ENCODE measurements around the gene CHRNA5. TPM values are rescaled to one million over a fixed set of nuclear protein-coding genes. Genes with fewer than 3 reads are reported as not detected.

The CHRNA5 gene
- total and polyA plus RNA-seq, 9 of the 15 experiments (the other 6 are each of a cell fraction or from before 2014, with no cell fraction given) = 2.8 to 16.1 (median 11.4) TPM

- DNase-seq (ENCODE audit: extremely low read depth in 1 of 4, low spot score in 3 of 4) (no peak), FAIRE-seq (no peak), ATAC-seq (no peak)
- H3K4me3 ChIP-seq = no peak overlapping the region
- no peaks in the 10 kb centered on the region for H3K9me3 ChIP-seq (replicated peaks; ENCODE audit: control insufficient read depth, insufficient read depth, low read depth, low read length)
- in situ Hi-C loops (cut with MboI) (no loop called here), intact Hi-C loops (cut with micrococcal nuclease) (no loop called here)
- H3K4me1 ChIP-seq (replicated peaks in 1 of 2; ENCODE audit: control insufficient read depth in 2 of 2, insufficient read depth in 2 of 2, low read length in 2 of 2) = no peaks in the 10 kb centered on the region
- H2AFZ ChIP-seq (ENCODE audit: low read depth, low read length) = no peak overlapping the region
- H3K9me1 ChIP-seq (ENCODE audit: control insufficient read depth, insufficient read depth, low read length) = no peaks in the 10 kb centered on the region
- H3K27ac ChIP-seq (ENCODE audit: extremely low read depth, low read depth, low read length) = no peak overlapping the region
- no peaks in the 10 kb centered on the region for H4K20me1 ChIP-seq (replicated peaks; ENCODE audit: control insufficient read depth, insufficient read depth, low read length)
- 56% methylated on average over 5 of the region's 5 CpGs for WGBS (ENCODE audit: insufficient coverage, low coverage, missing lambda C conversion rate)
- CTCF ChIA-PET (ENCODE audit: low intra/inter-chr PET ratio) = no interaction called here
- peaks cover 44% of the 10 kb centered on the region; the same call in 2 of the 3 replicates for H3K36me3 ChIP-seq (ENCODE audit: control insufficient read depth, insufficient read depth, low read length)
- POLR2A ChIA-PET = interaction anchor here (0.6 to 8.1 kb wide), 3 partner anchors 11 to 915 kb away, joined by 3 to 62 read pairs (median 22); partner anchors contain the start of genes CHRNA5 and PSMA4
- no peaks in the 10 kb centered on the region for H3K27me3 ChIP-seq (ENCODE audit: control insufficient read depth in 2 of 2, insufficient read depth in 2 of 2, low read length in 2 of 2)
- H3K79me2 ChIP-seq (ENCODE audit: control insufficient read depth, insufficient read depth, low read length) = no peaks in the 10 kb centered on the region
- TF ChIP-seq SNIP1 (IDR thresholded peaks at IDR 0.05; ENCODE audit: low read depth) = no peak
- TF ChIP-seq MTA2 (IDR thresholded peaks at IDR 0.05; ENCODE audit: low read depth) = no peak
- TF ChIP-seq NR0B1 (IDR thresholded peaks at IDR 0.05; ENCODE audit: partially characterized antibody) = no peak
- no peak for TF ChIP-seq RFX5 (IDR thresholded peaks at IDR 0.05; ENCODE audit: low read depth, low read length)
- no peak for TF ChIP-seq ESRRB (CRISPR knock-in tag; IDR thresholded peaks at IDR 0.05; ENCODE audit: borderline replicate concordance)
- TF ChIP-seq PTTG1 (tag; IDR thresholded peaks at IDR 0.05; ENCODE audit: low read depth) = no peak
- TF ChIP-seq E2F8 (IDR thresholded peaks at IDR 0.05; ENCODE audit: low read depth, partially characterized antibody) = no peak
- TF ChIP-seq ZFPM2 (CRISPR knock-in tag; IDR thresholded peaks at IDR 0.05) = no peak
- TF ChIP-seq JUNB (CRISPR knock-in tag; conservative IDR thresholded peaks at IDR 0.05) = no peak
- no peak for TF ChIP-seq E2F3 (CRISPR knock-in tag; IDR thresholded peaks at IDR 0.05)
- no peak for TF ChIP-seq HDAC8 (tag; IDR thresholded peaks at IDR 0.05)
- no peak for TF ChIP-seq ZZZ3 (IDR thresholded peaks at IDR 0.05)
- no peak for TF ChIP-seq SRSF9 (IDR thresholded peaks at IDR 0.05; ENCODE audit: borderline replicate concordance, low read depth, low read length)
- TF ChIP-seq NR2C2 (CRISPR knock-in tag; IDR thresholded peaks at IDR 0.05) = no peak
- no peak for TF ChIP-seq NR2C2 (tag; IDR thresholded peaks at IDR 0.05)
- no peak overlapping the region for H3K9ac ChIP-seq (ENCODE audit: insufficient read depth in 1 of 2, low read depth in 2 of 2, low read length in 2 of 2)
- H3K4me2 ChIP-seq (ENCODE audit: insufficient read depth, low read length) = no peak overlapping the region
- BruUV-seq (replicated peaks) = no TSS peak
Measured at GRCh38 chr15:78551902-78552301, 13.4 kb upstream of the CHRNA5 start.

Data from K562 (cell line).